GM19328 (cell line): ENCODE data around the gene LHFPL2.
A peak's percentile ranks its signal among the peaks of the same experiment; 100 is the strongest.

Experiments used
- ATAC-seq: cut with Tn5 transposase; IDR thresholded peaks from one replicate; pipeline ENCODE4 v1.9.1; 2021; ENCODE audit warnings: mild to moderate bottlenecking, moderate library complexity; ENCODE audit not compliant: unreplicated experiment

The LHFPL2 gene

GRCh38 chr5:78507531-78507930, 141.0 kb downstream of the LHFPL2 start:
- no peak for ATAC-seq

GRCh38 chr5:78506261-78507024, 142.1 kb downstream of the LHFPL2 start:
- ATAC-seq = no peak

GRCh38 chr5:78505860-78506259, 142.7 kb downstream of the LHFPL2 start:
- no peak for ATAC-seq

GRCh38 chr5:78504704-78505677, 143.6 kb downstream of the LHFPL2 start:
- ATAC-seq = no peak

GRCh38 chr5:78503958-78504653, 144.5 kb downstream of the LHFPL2 start:
- ATAC-seq = no peak

GRCh38 chr5:78501411-78502352, 146.9 kb downstream of the LHFPL2 start:
- ATAC-seq = no peak

GRCh38 chr5:78500871-78501270, 147.7 kb downstream of the LHFPL2 start:
- ATAC-seq = no peak

GRCh38 chr5:78500028-78500427, 148.5 kb downstream of the LHFPL2 start:
- no peak for ATAC-seq

GRCh38 chr5:78499485-78499884, 149.1 kb downstream of the LHFPL2 start:
- ATAC-seq = no peak

GRCh38 chr5:78497573-78498533, 150.7 kb downstream of the LHFPL2 start:
- peak; percentile 44 for ATAC-seq

GRCh38 chr5:78496373-78496772, 152.2 kb downstream of the LHFPL2 start:
- no peak for ATAC-seq

GRCh38 chr5:78495800-78496199, 152.8 kb downstream of the LHFPL2 start:
- no peak for ATAC-seq

- ATAC-seq = no peak
Observed at GRCh38 chr5:78492650-78493049, 155.9 kb downstream of the LHFPL2 start.

GRCh38 chr5:78492224-78492623, 156.3 kb downstream of the LHFPL2 start:
- no peak for ATAC-seq

GRCh38 chr5:78490709-78491485, 157.7 kb downstream of the LHFPL2 start:
- no peak for ATAC-seq

GRCh38 chr5:78487846-78488245, 160.7 kb downstream of the LHFPL2 start:
- no peak for ATAC-seq

GRCh38 chr5:78486218-78486617, 162.4 kb downstream of the LHFPL2 start:
- ATAC-seq = no peak

GRCh38 chr5:78483809-78484521, 164.6 kb downstream of the LHFPL2 start:
- peak; percentile 86 for ATAC-seq
